RCC 7860 (cell line): ENCODE data around the gene LRCH4.

ENCODE experiments used
- DNase-seq: peaks from one replicate; pipeline ENCODE4 v3.0.0-alpha.2; 2015; ENCODE audit warnings: low spot score
- FAIRE-seq: peaks from 2 replicates; lab custom pipeline; 2012; peaks lifted over from hg19 to GRCh38; lab: Jason Lieb, UNC

Gene LRCH4

DNA sequence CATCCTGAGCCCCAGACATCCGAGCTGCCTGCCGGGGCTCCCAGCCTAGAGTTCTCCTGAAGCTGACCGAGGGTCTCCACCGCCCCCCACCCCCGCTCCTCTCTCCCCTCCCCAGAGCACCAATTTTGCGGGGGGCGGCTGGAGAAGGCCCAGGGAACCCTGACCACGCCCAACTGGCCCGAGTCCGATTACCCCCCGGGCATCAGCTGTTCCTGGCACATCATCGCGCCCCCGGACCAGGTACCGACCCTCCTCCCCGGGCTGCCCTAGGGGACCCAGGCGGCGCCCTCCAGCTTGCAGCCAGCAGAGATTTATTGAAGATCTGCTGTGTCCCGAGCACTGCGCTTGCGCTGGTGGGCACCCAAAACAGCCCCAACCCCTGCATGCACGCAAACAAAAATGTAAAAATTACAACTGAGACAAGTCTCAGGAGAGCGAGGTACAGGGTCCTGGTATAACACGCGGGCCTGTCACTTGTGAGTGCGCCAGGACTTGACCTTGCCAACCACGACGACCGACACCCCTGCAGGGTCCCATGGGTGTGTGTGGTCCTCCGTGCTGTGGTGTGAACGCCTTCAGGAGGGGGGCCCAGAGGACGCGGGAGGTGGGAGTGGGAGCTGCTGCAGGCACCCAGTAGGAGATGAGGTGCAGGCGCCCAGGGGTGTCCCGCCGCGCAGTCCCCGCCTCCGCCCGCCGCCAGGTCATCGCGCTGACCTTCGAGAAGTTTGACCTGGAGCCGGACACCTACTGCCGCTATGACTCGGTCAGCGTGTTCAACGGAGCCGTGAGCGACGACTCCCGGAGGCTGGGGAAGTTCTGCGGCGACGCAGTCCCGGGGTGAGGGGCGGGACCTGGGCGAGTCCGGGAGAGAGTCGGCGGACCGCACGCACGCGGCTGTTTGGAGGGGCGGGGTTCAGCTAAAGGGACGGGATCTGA, 19.3 kb upstream of the LRCH4 start:
- DNase-seq (no peak), FAIRE-seq (no peak)

DNA sequence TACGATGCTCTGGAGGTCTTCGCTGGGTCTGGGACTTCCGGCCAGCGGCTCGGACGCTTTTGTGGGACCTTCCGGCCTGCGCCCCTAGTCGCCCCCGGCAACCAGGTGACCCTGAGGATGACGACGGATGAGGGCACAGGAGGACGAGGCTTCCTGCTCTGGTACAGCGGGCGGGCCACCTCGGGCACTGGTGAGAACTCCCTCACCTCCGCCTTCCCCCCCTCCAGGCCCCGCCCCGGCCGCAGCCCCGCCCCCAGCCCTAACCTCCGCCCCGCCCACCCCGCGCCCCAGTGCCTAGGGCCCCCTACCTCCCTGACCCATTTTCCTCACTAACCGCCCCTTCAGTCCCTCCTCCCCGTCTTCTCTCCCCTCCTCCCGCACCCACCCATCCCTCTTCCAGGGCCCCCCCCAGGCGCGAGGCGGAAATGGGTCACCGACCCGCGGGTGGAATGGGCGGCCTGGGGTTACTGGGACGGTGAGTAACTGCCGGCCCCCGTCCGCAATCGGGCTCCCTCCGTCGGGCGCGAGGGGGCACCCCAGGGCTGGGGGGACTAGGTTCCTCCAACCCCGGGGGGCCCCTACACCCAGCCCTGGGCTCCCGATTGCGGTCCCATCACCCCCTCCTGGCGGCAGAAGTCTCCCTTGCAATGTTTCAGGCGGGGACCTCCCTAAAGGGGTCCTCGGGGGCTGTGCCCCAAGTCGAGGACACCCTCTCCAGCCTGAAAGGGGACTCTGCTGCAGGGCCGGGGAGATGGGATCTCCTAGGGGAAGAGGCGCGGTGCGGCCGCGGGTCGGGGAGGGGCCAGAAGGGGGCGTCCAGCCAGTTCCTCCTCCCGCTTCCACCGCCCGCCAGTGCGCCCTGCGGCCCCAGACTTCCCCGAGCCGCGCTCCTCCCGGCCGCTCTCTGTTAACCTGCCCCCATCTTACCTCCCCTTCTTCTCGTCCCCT, 18.4 kb upstream of the LRCH4 start:
- FAIRE-seq = no peak
- DNase-seq = peak; percentile 42

DNA sequence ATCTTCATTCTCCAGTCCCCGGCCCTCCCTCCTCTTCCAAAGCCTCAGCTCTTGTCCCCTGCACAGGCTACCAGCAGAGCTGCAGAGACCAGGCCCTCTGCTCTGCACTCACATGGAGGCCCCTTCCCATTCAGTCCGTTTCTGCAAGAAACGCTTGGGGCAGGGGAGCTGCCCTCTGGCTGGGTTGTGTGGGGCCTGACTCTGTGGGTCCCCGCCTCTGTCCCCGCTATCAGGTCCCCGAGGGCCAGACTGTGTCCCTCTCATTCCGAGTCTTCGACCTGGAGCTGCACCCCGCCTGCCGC, 17.7 kb upstream of the LRCH4 start:
- no peak for DNase-seq

DNA sequence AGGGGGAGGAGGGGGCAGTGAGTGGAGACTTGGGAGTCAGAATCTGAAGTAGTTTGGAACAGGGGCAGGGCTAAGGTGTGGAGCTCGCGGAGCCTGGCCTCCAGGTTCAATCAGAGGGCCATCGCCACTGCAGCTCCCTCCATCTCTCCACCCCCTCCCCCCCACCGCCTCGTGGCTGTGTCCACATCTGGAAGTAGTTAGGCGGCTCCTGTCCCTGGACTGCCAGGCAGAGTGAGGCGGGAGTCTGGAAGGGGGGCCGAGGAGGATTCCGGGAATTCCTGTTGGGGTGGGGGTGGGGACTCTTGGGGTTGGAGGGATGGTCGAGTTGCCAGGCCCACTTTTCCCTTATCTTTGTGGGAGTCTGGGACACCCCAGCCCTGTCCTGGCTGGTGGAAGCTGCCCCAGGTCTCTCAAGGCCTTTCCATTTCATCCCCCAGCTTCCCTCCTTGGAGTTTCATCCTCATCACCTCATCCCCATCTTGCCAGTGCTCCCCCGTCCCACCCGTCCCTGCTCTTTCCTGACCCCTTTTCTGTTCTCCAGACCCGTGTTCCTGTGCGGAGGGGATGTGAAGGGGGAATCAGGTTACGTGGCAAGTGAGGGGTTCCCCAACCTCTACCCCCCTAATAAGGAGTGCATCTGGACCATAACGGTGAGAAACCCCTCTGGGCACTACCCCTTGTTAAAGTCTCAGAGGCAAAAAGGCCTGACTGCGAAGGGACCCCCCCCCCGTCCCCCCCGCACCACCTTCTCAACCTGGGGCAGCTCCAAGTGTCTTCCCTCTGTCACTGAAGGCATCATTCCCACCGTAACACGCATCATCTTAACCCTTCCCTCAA, 17.2 kb upstream of the LRCH4 start:
- no peak for FAIRE-seq
- DNase-seq = no peak

More for the DNA sequence above, 17.7 kb upstream of the LRCH4 start:
- FAIRE-seq = no peak

DNA sequence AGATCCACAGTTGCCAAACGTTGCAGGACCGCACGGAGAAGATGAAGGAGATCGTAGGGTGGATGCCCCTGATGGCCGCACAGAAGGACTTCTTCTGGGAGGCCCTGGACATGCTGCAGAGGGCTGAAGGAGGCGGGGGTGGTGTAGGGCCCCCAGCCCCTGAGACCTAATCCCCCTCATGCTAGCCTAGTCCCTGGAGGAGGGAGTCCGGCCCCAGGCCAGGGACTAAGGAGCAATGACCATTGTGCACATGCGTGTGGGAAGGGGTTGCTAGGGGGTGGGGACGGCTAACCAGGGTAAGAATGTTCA, 14.8 kb upstream of the LRCH4 start:
- DNase-seq = no peak

DNA sequence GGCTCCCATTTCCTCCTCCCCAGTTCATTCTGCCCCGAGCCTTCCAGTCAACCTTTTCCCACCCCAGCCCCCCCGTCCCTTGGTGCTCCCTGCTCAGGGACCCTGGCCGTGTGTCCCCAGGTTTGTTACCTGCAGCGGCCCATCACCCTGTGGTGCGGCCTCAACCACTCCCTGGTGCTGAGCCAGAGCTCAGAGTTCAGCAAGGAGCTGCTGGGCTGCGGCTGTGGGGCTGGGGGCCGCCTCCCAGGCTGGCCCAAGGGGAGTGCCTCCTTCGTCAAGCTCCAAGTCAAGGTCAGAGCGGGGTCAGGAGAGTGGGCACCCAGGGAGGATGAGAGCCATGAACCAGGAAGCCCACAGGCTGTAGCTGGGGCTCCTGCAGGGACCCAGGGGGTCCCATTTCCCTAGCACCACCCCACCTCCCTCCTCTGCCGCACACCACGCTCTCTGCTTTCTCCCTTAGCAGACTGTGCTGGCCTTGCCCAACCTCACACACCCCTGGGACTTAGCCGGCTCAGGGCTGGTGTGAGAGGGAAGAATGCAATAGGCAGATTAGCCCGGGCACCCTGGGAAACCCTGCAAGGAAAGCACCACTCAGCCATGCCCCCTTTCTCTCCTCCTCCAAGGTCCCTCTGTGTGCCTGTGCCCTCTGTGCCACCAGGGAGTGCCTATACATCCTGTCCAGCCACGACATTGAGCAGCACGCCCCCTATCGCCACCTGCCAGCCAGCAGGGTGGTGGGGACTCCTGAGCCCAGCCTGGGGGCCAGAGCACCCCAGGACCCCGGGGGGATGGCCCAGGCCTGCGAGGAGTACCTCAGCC, 14.2 kb upstream of the LRCH4 start:
- no peak for DNase-seq
- FAIRE-seq = no peak

More for the DNA sequence above, 14.8 kb upstream of the LRCH4 start:
- no peak for FAIRE-seq

DNA sequence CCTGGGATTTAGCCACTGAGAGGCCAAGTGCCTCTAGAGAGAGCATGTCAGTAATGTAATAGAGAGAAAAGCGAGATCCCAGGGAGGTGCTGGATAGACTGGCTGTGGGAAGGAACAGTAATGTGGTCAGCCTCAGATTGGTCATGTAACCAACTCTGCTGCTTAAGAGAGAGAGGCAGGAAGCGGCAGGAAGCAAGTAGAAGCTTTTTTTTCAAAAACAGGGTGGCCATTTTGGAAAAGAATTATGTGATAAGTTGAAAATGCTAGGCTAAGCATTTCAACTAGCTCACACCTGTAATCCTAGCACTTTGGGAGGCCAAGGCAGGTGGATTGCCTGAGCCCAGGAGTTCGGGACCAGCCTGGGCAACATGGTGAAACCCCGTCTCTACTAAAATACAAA, 12.5 kb upstream of the LRCH4 start:
- FAIRE-seq (no peak), DNase-seq (peak; percentile 5)

DNA sequence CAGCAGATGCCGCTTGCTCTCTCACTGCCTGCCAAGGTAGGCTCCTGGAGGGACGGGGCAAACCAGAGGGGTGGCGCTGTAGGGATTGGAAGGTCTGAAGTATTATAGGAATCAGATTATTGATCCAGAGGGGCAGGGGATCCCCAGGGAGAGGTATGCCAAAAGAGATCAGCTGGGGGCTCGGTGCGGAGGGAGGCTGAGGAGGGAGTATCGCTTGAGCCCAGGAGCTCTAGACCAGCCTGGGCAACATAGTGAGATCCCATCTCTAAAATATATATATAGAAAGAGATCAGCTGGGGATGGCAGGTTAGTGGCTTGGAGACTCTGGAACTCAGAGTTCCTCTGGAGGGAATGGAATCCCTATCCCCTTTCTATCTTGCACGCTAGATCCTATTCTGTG, 9.3 kb upstream of the LRCH4 start:
- no peak for DNase-seq
- FAIRE-seq = no peak

DNA sequence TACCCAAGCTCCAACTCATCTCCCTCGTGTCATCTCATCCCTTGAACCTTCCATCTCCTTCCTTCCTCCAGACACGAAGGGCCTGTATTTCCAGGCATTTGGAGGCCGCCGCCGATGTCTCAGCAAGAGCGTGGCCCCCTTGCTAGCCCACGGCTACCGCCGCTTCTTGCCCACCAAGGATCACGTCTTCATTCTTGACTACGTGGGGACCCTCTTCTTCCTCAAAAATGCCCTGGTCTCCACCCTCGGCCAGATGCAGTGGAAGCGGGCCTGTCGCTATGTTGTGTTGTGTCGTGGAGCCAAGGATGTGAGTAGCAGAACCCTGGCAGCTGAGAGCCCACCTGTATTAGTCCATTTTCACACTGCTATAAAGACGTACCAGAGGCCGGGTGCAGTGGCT, 5.7 kb upstream of the LRCH4 start:
- no peak for FAIRE-seq

DNA sequence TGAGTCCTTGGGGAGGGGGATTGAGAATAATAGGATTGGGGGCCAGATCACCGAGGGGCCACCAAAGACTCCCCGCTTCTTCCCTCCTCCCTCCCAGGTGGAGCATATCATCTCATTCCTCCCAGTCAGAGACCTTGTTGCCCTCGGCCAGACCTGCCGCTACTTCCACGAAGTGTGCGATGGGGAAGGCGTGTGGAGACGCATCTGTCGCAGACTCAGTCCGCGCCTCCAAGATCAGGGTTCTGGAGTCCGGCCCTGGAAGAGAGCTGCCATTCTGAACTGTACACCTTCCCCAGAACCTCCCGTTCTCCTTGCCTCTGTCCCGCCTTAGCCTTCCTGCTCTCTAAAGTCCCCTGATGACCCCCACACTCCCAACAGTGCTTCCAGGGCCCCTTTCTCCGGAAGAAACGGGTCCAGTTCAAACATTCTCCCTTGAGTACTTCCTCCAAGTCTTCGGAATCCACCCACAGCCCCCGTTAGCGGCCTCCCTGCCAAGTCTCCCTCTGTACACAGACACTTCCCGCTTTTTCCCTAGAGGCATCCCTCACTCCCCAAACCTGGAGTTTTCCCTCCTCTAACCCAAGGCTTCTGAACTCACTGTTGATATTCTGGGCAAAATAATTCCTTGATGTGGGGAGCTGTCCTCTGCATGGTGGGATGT, 4.3 kb upstream of the LRCH4 start:
- FAIRE-seq (no peak), DNase-seq (no peak)

More for the DNA sequence above, 5.7 kb upstream of the LRCH4 start:
- DNase-seq = no peak

DNA sequence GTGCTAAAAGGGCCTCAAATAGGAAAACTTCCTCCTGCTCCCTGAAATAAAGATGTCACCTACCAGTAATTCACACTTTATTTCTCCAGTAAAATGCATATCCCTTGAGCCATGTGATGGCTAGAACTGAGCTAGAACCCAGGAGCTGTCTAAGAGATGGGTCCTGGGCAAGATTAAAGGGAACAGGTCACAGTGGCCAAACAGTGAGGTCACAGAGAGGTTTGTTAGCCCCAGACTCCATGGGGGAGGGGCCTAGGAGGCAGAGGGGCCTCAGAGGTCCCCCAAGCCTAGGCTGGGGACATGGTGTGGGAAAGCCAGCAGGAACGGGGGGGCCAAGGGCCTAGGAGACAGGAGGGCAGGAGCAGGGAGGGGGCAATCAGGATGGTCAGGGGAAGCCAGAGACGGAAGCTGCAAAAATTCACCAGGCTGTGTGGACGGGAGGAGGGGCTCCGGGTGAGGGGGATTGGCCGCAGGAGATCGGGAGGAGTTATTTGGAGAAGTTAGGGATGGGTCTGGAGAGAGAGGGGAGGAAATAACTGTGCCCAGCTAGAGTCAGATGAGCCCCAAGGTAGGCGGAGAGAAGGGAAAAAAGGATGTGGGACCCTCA, 3.5 kb upstream of the LRCH4 start:
- DNase-seq (no peak), FAIRE-seq (no peak)

DNA sequence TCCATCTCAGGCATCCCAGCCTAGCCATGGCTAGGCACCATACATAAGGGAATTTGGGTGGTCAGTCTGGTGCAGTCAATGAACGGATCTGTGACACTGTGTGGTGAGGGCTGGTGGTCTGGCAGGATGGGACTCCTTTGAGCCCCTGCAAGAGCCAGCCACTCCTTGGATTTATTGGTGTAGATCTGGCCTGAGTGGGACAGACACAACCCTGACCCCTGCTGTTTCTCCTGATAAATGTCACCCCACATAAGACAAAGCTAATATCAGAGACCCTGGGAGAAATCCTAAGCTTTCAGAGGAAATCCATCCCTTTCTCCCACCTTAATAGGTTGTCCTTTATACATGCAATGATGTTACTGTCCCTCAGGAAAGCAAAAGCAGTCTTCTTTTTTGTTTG, 2.5 kb upstream of the LRCH4 start:
- FAIRE-seq = no peak
- DNase-seq = peak; percentile 8

DNA sequence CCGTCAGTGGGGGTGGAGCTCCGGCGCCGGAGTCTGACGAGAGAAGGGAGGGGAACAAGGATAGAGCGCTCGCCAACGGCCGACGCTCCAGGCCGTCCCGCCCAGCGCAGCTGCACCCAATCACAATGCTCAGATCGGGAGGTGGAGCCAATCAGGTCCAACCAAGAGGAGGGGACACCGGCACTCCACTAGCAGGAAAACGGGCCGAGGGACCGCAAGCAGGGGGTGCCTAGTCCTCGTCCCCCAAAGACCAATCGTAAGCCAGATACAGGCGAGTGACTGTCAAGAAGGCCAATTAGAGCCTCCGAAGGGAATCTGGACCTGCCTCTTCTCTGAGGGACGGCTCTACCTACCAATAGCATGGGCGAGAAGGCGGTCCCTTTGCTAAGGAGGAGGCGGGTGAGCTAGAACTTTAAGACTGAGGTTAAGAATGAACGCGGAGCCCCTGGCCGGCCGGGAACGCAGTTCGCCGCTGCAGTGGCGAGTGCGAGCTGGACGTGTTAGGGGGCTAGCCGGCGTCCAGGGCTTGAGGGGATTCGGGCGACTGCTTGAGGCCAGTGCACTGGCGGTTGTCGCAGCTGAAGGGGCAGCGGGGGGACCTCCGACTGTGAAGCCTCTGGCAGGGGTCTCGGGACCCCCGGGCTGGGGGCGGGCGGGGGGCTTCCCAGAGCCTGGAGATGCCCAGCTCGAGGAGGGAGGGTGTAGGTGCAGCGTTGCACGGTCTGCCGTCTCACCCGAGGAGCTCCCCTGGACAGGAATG, 517 bp upstream of the LRCH4 start, which contains the start of gene FBXO24:
Gene FBXO24 (plus strand): TSS at position 63 of the 760 bp plus-strand sequence. CDS start 298 bp downstream, at position 361.
- DNase-seq (peak; percentile 100), FAIRE-seq (peak; percentile 98)

DNA sequence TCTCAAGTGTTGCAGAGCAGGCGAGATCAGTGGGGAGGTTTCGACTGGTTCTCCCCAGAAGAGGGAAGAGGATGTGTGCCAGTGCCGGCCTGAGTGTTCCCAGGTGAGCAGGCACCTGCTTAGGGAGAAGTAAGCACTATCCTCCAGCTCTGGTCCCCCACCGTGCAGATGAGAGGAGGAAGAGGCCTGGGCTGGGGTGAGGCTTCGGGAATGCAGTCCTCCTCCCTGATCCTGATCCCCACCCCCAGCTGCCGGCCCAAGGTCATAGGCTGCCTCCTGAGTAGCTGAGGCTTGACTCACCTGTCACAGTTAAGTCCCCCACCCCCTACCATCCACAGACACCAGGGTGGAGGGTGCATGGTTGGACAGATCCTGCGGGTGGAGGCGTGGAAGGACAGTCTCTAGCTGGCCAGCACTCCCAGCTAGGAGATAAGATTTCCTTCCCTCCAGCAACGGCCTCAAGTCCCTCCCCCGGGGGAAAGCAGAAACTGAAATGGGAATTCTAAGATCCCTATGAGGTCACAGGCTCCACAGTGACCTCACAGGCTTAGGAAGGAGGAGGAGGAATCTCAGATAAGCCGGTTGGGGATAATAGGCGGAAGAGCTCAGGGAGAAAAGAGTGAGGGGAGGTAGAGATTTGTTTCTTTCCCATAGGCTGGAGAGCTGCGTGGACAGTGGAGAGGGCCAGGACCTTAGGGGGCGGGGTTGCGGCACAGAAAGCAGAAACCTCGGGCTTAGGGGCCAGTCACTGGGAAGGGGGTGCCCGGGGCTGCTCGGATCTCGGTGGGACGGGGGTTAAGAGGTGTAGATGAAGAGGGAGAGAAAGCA, 1.0 kb downstream of the LRCH4 start:
- FAIRE-seq (no peak), DNase-seq (peak; percentile 47)

DNA sequence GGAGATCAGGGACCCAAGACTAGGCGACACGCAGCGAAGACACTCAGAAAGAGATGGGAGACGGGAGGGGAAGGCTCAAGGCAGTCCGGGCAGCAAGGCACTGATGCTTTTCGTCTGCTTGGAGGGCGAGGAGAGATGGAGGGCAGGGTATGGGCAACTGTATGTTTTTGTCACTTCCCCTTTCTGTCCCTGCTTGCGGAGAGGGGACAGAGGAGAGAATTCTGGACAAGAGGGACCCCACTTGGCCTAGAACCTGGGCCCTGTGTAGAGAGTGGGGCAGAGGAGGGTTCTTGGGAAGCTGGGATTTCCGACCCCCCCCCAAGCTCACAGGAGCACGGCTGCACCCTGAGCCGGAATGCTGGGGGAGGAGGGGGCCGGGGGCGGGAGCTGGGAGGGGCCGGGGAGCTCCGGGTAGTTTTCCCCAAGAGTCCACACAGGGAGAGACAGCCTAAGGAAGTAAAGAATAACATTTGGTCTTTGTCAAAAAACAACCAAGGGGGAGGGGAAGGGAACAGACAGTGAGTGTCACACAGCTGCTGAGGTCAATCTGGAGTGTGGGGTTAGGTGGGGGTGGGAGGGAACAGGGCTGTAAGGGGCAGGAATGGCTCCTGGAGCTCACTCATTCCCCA, 1.8 kb downstream of the LRCH4 start:
- FAIRE-seq (no peak), DNase-seq (no peak)

DNA sequence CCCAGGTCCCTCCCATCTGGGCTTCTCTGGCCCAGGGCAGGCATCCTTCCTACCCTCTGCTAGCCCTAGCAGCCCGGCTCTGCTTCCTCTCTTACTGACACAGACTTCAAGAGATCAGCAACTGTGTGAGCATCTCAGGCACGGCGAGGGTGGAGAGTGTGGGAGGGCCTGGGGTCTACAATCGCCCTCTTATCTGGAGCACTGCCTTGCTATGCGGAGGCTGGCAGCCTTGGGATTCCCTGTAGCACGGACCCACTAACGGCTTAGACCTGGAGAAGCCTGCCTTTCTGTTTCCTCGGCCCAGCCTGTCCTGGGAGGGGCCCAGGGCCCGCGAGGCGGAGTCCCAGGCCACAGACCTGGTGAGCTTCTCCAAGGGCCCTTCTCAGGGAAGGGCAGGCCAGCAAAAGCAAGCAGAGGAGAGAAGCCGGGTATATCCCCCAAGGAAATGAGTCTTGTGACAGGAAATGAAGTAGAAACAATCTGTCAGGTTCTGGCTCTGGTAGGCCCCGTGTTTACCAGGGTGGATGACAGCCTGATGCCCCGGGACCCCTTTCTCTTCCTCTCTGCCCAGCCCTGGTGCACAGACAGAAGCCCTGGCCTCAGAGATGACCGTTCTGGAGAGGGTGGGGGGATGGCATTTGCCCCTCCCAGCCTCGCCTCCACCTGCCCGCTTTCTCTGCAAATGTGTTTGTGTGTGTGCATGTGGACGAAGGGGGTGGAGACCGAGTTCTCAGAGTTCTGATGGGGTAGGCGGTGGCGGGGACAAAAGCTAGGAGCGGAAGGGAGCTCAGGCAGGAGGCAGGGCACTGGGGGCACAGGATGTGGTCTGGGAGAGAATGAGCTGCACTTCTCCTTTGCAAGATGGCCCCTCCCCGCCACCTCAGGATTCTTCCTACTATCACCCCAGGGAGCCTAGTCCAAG, 2.5 kb downstream of the LRCH4 start:
- FAIRE-seq (no peak), DNase-seq (no peak)
